ENCODE data around the gene ZDHHC6.

- TF ChIP-seq, protein P1, sequence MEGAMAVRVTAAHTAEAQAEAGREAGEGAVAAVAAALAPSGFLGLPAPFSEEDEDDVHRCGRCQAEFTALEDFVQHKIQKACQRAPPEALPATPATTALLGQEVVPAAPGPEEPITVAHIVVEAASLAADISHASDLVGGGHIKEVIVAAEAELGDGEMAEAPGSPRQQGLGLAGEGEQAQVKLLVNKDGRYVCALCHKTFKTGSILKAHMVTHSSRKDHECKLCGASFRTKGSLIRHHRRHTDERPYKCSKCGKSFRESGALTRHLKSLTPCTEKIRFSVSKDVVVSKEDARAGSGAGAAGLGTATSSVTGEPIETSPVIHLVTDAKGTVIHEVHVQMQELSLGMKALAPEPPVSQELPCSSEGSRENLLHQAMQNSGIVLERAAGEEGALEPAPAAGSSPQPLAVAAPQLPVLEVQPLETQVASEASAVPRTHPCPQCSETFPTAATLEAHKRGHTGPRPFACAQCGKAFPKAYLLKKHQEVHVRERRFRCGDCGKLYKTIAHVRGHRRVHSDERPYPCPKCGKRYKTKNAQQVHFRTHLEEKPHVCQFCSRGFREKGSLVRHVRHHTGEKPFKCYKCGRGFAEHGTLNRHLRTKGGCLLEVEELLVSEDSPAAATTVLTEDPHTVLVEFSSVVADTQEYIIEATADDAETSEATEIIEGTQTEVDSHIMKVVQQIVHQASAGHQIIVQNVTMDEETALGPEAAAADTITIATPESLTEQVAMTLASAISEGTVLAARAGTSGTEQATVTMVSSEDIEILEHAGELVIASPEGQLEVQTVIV (IDR thresholded peaks at IDR 0.05; ENCODE audit: borderline replicate concordance, partially characterized antibody): no peak
- TF ChIP-seq, protein P2, sequence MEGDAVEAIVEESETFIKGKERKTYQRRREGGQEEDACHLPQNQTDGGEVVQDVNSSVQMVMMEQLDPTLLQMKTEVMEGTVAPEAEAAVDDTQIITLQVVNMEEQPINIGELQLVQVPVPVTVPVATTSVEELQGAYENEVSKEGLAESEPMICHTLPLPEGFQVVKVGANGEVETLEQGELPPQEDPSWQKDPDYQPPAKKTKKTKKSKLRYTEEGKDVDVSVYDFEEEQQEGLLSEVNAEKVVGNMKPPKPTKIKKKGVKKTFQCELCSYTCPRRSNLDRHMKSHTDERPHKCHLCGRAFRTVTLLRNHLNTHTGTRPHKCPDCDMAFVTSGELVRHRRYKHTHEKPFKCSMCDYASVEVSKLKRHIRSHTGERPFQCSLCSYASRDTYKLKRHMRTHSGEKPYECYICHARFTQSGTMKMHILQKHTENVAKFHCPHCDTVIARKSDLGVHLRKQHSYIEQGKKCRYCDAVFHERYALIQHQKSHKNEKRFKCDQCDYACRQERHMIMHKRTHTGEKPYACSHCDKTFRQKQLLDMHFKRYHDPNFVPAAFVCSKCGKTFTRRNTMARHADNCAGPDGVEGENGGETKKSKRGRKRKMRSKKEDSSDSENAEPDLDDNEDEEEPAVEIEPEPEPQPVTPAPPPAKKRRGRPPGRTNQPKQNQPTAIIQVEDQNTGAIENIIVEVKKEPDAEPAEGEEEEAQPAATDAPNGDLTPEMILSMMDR (IDR thresholded peaks at IDR 0.05 in 2 of 3, conservative IDR thresholded peaks at IDR 0.05 in 1 of 3; ENCODE audit: control insufficient read depth in 2 of 3, extremely low read depth in 1 of 3, insufficient read depth in 1 of 3, low read depth in 3 of 3, low read length in 3 of 3): no peak
- TF ChIP-seq SIN3A (IDR thresholded peaks at IDR 0.05; ENCODE audit: low read depth, low read length) (no peak), EZH2 (IDR thresholded peaks at IDR 0.05; ENCODE audit: borderline replicate concordance, control insufficient read depth, low read depth, low read length) (no peak), USF1 (IDR thresholded peaks at IDR 0.05; ENCODE audit: borderline replicate concordance, extremely low read length, insufficient read depth, low read depth, low read length) (no peak), POLR2AphosphoS5 (IDR thresholded peaks at IDR 0.05; ENCODE audit: low read length) (no peak)
- TF ChIP-seq, protein P3, sequence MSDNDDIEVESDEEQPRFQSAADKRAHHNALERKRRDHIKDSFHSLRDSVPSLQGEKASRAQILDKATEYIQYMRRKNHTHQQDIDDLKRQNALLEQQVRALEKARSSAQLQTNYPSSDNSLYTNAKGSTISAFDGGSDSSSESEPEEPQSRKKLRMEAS (IDR thresholded peaks at IDR 0.05; ENCODE audit: low read depth, low read length): no peak
- TF ChIP-seq, protein P4, sequence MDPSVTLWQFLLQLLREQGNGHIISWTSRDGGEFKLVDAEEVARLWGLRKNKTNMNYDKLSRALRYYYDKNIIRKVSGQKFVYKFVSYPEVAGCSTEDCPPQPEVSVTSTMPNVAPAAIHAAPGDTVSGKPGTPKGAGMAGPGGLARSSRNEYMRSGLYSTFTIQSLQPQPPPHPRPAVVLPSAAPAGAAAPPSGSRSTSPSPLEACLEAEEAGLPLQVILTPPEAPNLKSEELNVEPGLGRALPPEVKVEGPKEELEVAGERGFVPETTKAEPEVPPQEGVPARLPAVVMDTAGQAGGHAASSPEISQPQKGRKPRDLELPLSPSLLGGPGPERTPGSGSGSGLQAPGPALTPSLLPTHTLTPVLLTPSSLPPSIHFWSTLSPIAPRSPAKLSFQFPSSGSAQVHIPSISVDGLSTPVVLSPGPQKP (IDR thresholded peaks at IDR 0.05; ENCODE audit: low read depth, low read length): no peak
These were observed 13.6 kb downstream of the ZDHHC6 start for GRCh38 chr10:112433136-112433535.
